PC-3 (cell line): Measurements from ENCODE around the gene ARHGEF38.

Experiments used
- CTCF ChIP-seq: fragments of 300-600 bp; sonication (generic); conservative IDR thresholded peaks from 2 replicates; pipeline ENCODE4 v1.5.1; 2017; ENCODE audit warnings: antibody characterized with exemption, low read depth, mild to moderate bottlenecking, low read length
- EZH2 ChIP-seq: fragments of 300-600 bp; sonication (generic); IDR thresholded peaks from one replicate; pipeline ENCODE4 v1.6.1; 2017; ENCODE audit warnings: antibody characterized with exemption, mild to moderate bottlenecking, low read length; ENCODE audit not compliant: unreplicated experiment

GRCh38 chr4:105710678-105711077 lies 158.3 kb downstream of the ARHGEF38 start:
- no peak for TF ChIP-seq CTCF
- no peak for TF ChIP-seq EZH2
